MM.1S (cell line): ENCODE results near the gene HBS1L.

Experiments
- DNase-seq: peaks from one replicate; pipeline ENCODE4 v3.0.0-alpha.2; 2015
- H2AFZ ChIP-seq: fragments of 300-600 bp; sonication (generic); 2 replicates; pipeline ENCODE4 v1.6.0; 2016; ENCODE audit warnings: antibody characterized with exemption, low read length
- H3F3A ChIP-seq: fragments of 300-600 bp; sonication (generic); 2 replicates; pipeline ENCODE4 v1.6.1; 2016; ENCODE audit warnings: mild to moderate bottlenecking, antibody characterized with exemption, low read length, moderate library complexity, mixed read lengths; ENCODE audit not compliant: insufficient read depth
- H3K27ac ChIP-seq: fragments of 300-600 bp; sonication (generic); 2 replicates; pipeline ENCODE4 v1.5.1; 2016; ENCODE audit warnings: mild to moderate bottlenecking, low read length
- H3K27me3 ChIP-seq: fragments of 300-600 bp; sonication (generic); replicated peaks from 2 replicates; pipeline ENCODE4 v1.6.0; 2016; ENCODE audit warnings: low read length; ENCODE audit not compliant: insufficient read depth
- H3K36me3 ChIP-seq: fragments of 300-600 bp; sonication (generic); replicated peaks from 2 replicates; pipeline ENCODE4 v1.6.1; 2016; ENCODE audit warnings: mild to moderate bottlenecking, low read length, mixed read lengths; ENCODE audit not compliant: insufficient read depth
- H3K4me1 ChIP-seq: fragments of 300-600 bp; sonication (generic); 2 replicates; pipeline ENCODE4 v1.6.1; 2016; ENCODE audit warnings: low read length, mixed read lengths
- H3K4me2 ChIP-seq: fragments of 300-600 bp; sonication (generic); 2 replicates; pipeline ENCODE4 v1.6.0; 2016; ENCODE audit warnings: low read depth, low read length
- H3K4me3 ChIP-seq: fragments of 300-600 bp; sonication (generic); 2 replicates; pipeline ENCODE4 v1.5.1; 2016; ENCODE audit warnings: low read length, mixed read lengths
- H3K79me2 ChIP-seq: fragments of 300-600 bp; sonication (generic); 2 replicates; pipeline ENCODE4 v1.6.1; 2016; ENCODE audit warnings: mixed run types, low read length, mixed read lengths
- H3K9ac ChIP-seq: fragments of 300-600 bp; sonication (generic); 2 replicates; pipeline ENCODE4 v1.6.1; 2016; ENCODE audit warnings: low read length, mixed read lengths
- H3K9me2 ChIP-seq: fragments of 300-600 bp; sonication (generic); replicated peaks from 2 replicates; pipeline ENCODE4 v1.6.1; 2016; ENCODE audit warnings: mild to moderate bottlenecking, low read length, mixed read lengths; ENCODE audit not compliant: insufficient read depth
- H3K9me3 ChIP-seq: fragments of 300-600 bp; sonication (generic); replicated peaks from 2 replicates; pipeline ENCODE4 v1.6.1; 2016; ENCODE audit warnings: mild to moderate bottlenecking, low read length, mixed read lengths; ENCODE audit not compliant: insufficient read depth
- H4K20me1 ChIP-seq: fragments of 300-600 bp; sonication (generic); 2 replicates; pipeline ENCODE4 v1.6.1; 2016; ENCODE audit warnings: mild to moderate bottlenecking, low read length, moderate library complexity, mixed read lengths; ENCODE audit not compliant: insufficient read depth
- EZH2 ChIP-seq: fragments of 300-600 bp; sonication (generic); optimal IDR thresholded peaks from 2 replicates; pipeline ENCODE3; 2017; ENCODE audit warnings: low read depth, mild to moderate bottlenecking, antibody characterized with exemption, low read length, mixed read lengths
- EZH2phosphoT487 ChIP-seq: fragments of 300-600 bp; sonication (generic); IDR thresholded peaks from 2 replicates; pipeline ENCODE4 v1.6.1; 2018; ENCODE audit warnings: antibody characterized with exemption, low read length
- TF ChIP-seq, protein P1 (sequence below): fragments of 300-600 bp; sonication (generic); IDR thresholded peaks from 2 replicates; pipeline ENCODE4 v1.5.1; 2016; ENCODE audit warnings: antibody characterized with exemption, low read length, mixed read lengths

HBS1L gene

DNA sequence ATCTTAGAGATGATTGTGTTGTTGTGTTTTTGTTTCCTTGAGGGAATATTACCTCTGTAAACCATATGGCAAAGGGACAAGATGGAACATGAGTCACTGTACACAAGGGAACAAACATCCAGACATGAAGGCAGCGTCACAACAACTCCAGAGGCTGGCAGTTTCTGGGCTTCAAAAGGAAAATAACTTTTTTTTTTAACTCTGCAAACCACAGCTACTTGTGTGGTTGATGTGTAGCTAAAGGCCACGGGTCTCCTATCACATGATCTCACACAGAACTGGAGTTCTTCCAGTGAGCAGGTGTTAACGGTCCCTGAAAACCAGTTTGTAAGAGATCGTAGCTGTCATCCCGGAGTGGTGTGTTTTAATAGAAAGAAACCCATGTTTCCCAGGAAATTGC lies 33.2 kb upstream of the HBS1L start:
- no peak overlapping the region for H3K27ac ChIP-seq
- no peak overlapping the region for H3K9ac ChIP-seq
- DNase-seq: no peak
- no peaks in the 10 kb centered on the region for H3K9me3 ChIP-seq
- H3K4me2 ChIP-seq: no peak overlapping the region
- H3K4me3 ChIP-seq: no peak overlapping the region
- H4K20me1 ChIP-seq: no peaks in the 10 kb centered on the region
- no peaks in the 10 kb centered on the region for H3K27me3 ChIP-seq
- no peak for TF ChIP-seq EZH2phosphoT487
- TF ChIP-seq, protein P1, sequence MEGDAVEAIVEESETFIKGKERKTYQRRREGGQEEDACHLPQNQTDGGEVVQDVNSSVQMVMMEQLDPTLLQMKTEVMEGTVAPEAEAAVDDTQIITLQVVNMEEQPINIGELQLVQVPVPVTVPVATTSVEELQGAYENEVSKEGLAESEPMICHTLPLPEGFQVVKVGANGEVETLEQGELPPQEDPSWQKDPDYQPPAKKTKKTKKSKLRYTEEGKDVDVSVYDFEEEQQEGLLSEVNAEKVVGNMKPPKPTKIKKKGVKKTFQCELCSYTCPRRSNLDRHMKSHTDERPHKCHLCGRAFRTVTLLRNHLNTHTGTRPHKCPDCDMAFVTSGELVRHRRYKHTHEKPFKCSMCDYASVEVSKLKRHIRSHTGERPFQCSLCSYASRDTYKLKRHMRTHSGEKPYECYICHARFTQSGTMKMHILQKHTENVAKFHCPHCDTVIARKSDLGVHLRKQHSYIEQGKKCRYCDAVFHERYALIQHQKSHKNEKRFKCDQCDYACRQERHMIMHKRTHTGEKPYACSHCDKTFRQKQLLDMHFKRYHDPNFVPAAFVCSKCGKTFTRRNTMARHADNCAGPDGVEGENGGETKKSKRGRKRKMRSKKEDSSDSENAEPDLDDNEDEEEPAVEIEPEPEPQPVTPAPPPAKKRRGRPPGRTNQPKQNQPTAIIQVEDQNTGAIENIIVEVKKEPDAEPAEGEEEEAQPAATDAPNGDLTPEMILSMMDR: no peak
- TF ChIP-seq EZH2: no peak
- H3K9me2 ChIP-seq: no peaks in the 10 kb centered on the region
- no peaks in the 10 kb centered on the region for H3K36me3 ChIP-seq
- no peaks in the 10 kb centered on the region for H3K79me2 ChIP-seq
- no peak overlapping the region for H2AFZ ChIP-seq
- H3K4me1 ChIP-seq: peaks cover 12% of the 10 kb centered on the region
- H3F3A ChIP-seq: no peaks in the 10 kb centered on the region

DNA sequence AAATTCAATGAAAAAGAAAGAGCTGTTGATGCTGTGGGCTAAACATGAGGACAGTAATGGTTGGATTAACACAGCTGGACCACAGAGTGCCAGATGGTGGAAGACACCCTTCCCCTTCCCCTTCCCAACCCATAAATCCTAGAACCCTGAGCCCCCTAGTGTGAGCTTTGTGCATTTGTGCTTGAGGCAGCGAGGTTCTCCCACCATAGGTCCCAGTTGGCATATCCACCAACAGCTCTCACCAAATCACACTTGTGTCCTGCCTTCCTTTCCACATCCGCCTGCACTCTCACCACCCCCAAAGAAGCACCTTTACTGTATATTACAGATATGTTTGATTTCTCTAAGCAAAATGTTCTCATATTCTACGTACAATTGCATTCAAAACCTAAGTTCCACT lies 32.8 kb upstream of the HBS1L start:
- no peaks in the 10 kb centered on the region for H3K9me3 ChIP-seq
- no peaks in the 10 kb centered on the region for H4K20me1 ChIP-seq
- no peak for TF ChIP-seq EZH2phosphoT487
- TF ChIP-seq, protein P1: no peak
- no peak for TF ChIP-seq EZH2
- no peak overlapping the region for H3K4me2 ChIP-seq
- H3K9ac ChIP-seq: no peak overlapping the region
- DNase-seq: no peak
- no peaks in the 10 kb centered on the region for H3K27me3 ChIP-seq
- no peaks in the 10 kb centered on the region for H3F3A ChIP-seq
- peaks cover 12% of the 10 kb centered on the region for H3K4me1 ChIP-seq
- no peak overlapping the region for H3K27ac ChIP-seq
- H3K36me3 ChIP-seq: no peaks in the 10 kb centered on the region
- no peaks in the 10 kb centered on the region for H3K9me2 ChIP-seq
- H3K4me3 ChIP-seq: no peak overlapping the region
- H3K79me2 ChIP-seq: no peaks in the 10 kb centered on the region
- H2AFZ ChIP-seq: no peak overlapping the region

DNA sequence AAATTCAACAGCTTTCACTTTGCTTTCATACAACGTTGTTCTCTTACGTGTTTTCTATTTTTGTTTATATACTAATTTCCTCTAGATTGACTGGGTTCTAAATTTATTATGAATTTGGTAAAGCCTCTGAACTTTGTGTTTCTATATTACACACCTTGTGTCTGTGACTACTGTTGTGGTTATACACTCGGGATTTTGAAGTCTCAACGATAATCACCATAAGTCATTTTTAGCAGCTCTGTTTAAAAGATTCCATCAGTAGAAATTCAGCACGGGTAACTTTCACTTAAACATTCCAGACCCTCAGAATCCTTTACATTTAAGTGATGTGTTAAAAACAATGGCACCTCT lies 31.8 kb upstream of the HBS1L start:
- Histone ChIP-seq H3F3A (no peaks in the 10 kb centered on the region), H2AFZ (peak overlapping the region; percentile 49), H3K36me3 (no peaks in the 10 kb centered on the region), H3K9me3 (no peaks in the 10 kb centered on the region), H3K9me2 (no peaks in the 10 kb centered on the region), H3K4me1 (peaks cover 11% of the 10 kb centered on the region), H3K27ac (no peak overlapping the region), H3K4me2 (peak overlapping the region; percentile 63), H3K79me2 (no peaks in the 10 kb centered on the region), H3K9ac (peak overlapping the region; percentile 17; the same call in 1 of the 2 replicates), H3K4me3 (peak overlapping the region; percentile 48), H4K20me1 (no peaks in the 10 kb centered on the region), H3K27me3 (no peaks in the 10 kb centered on the region)
- TF ChIP-seq EZH2phosphoT487: no peak
- TF ChIP-seq, protein P1: no peak
- no peak for TF ChIP-seq EZH2
- no peak for DNase-seq
